Liver (tissue), 9 donors: ENCODE measurements around the gene PLEKHA8. TPM values are rescaled to one million over a fixed set of nuclear protein-coding genes. Genes with fewer than 3 reads are reported as not detected.

Source experiments
- DNase-seq: peaks from one replicate; pipeline ENCODE4 v3.0.0-alpha.2; 2017; ENCODE audit warnings: low spot score
- H3K27ac ChIP-seq, 2 donors: one replicate each; pipeline ENCODE4 v1.7.0; 2013; ENCODE audit warnings: inconsistent platforms in 2 of 2, low read length in 2 of 2, control low read depth in 1 of 2, low read depth in 1 of 2, mild to moderate bottlenecking in 1 of 2
- H3K27me3 ChIP-seq, 4 donors: one replicate each; pipeline versions ENCODE4 v1.6.1 to v1.7.0; 2013; ENCODE audit warnings: low read length in 3 of 4, inconsistent platforms in 1 of 4, mild to moderate bottlenecking in 1 of 4, moderate library complexity in 1 of 4; ENCODE audit not compliant: control insufficient read depth in 4 of 4, insufficient read depth in 4 of 4
- H3K36me3 ChIP-seq, 4 donors: one replicate each; pipeline versions ENCODE4 v1.6.1 to v1.7.0; 2013; ENCODE audit warnings: low read length in 3 of 4, mild to moderate bottlenecking in 3 of 4, low read depth in 1 of 4, moderate library complexity in 1 of 4; ENCODE audit not compliant: control insufficient read depth in 4 of 4, insufficient read depth in 3 of 4
- H3K4me1 ChIP-seq, 4 donors: one replicate each; pipeline versions ENCODE4 v1.6.1 to v1.7.0; 2013; ENCODE audit warnings: low read length in 3 of 4, mild to moderate bottlenecking in 3 of 4, moderate library complexity in 1 of 4; ENCODE audit not compliant: control insufficient read depth in 4 of 4, insufficient read depth in 4 of 4
- H3K4me3 ChIP-seq, 3 donors: one replicate each; pipeline versions ENCODE4 v1.6.1 to v1.7.0; 2013; ENCODE audit warnings: low read length in 3 of 3, control low read depth in 1 of 3, low read depth in 1 of 3, mild to moderate bottlenecking in 1 of 3
- H3K9ac ChIP-seq, 2 donors: one replicate each; pipeline ENCODE4 v1.7.0; 2013; ENCODE audit warnings: low read length in 2 of 2, mild to moderate bottlenecking in 2 of 2, moderate library complexity in 2 of 2, control low read depth in 1 of 2, low read depth in 1 of 2
- H3K9me3 ChIP-seq, 4 donors: one replicate each; pipeline versions ENCODE4 v1.6.1 to v1.7.0; 2013; ENCODE audit warnings: low read length in 3 of 4; ENCODE audit not compliant: control insufficient read depth in 4 of 4
- CTCF ChIP-seq: fragments of 150-350 bp; IDR thresholded peaks from 2 replicates; pipeline ENCODE4 v1.5.1; 2017; ENCODE audit warnings: improper control_type of control experiment, low read depth, low read length; ENCODE audit not compliant: missing input control
- EGR1 ChIP-seq, 2 donors: IDR thresholded peaks; 2 replicates each; pipeline ENCODE4 v1.6.1; 2016 to 2018; ENCODE audit warnings: antibody characterized with exemption in 2 of 2, low read depth in 2 of 2
- FOXA1 ChIP-seq: IDR thresholded peaks from 2 replicates; pipeline ENCODE4 v1.6.1; 2016; ENCODE audit warnings: antibody characterized with exemption
- FOXA2 ChIP-seq: IDR thresholded peaks from 2 replicates; pipeline ENCODE4 v1.6.1; 2016; ENCODE audit warnings: antibody characterized with exemption
- GABPA ChIP-seq, 2 donors: IDR thresholded peaks in 1 of 2; conservative IDR thresholded peaks in 1 of 2; 2 replicates each; pipeline ENCODE4 v1.6.1; 2016; ENCODE audit warnings: antibody characterized with exemption in 2 of 2, mild to moderate bottlenecking in 1 of 2, moderate library complexity in 1 of 2
- HNF4A ChIP-seq, 2 donors: conservative IDR thresholded peaks; 2 replicates each; pipeline ENCODE4 v1.6.1; 2016; ENCODE audit warnings: antibody characterized with exemption in 2 of 2, mild to moderate bottlenecking in 2 of 2
- HNF4G ChIP-seq: IDR thresholded peaks from 2 replicates; pipeline ENCODE4 v1.6.1; 2016; ENCODE audit warnings: antibody characterized with exemption
- JUND ChIP-seq, 2 donors: IDR thresholded peaks; 2 replicates each; pipeline ENCODE4 v1.6.1; 2016; ENCODE audit warnings: antibody characterized with exemption in 2 of 2
- MAX ChIP-seq: IDR thresholded peaks from 2 replicates; pipeline ENCODE4 v1.6.1; 2016; ENCODE audit warnings: antibody characterized with exemption
- NR2F2 ChIP-seq: IDR thresholded peaks from 2 replicates; pipeline ENCODE4 v1.6.1; 2016; ENCODE audit warnings: antibody characterized with exemption
- RAD21 ChIP-seq, 2 donors: IDR thresholded peaks; 2 replicates each; pipeline ENCODE4 v1.6.1; 2016; ENCODE audit warnings: antibody characterized with exemption in 2 of 2, mild to moderate bottlenecking in 2 of 2
- REST ChIP-seq: IDR thresholded peaks from 2 replicates; pipeline ENCODE4 v1.6.1; 2016; ENCODE audit warnings: antibody characterized with exemption, mild to moderate bottlenecking
- RXRA ChIP-seq, 2 donors: IDR thresholded peaks; 2 replicates each; pipeline ENCODE4 v1.6.1; 2017 to 2018; ENCODE audit warnings: antibody characterized with exemption in 2 of 2, mild to moderate bottlenecking in 1 of 2
- SP1 ChIP-seq: IDR thresholded peaks from 2 replicates; pipeline ENCODE4 v1.6.1; 2018; ENCODE audit warnings: antibody characterized with exemption, mild to moderate bottlenecking
- TAF1 ChIP-seq: conservative IDR thresholded peaks from 2 replicates; pipeline ENCODE4 v1.6.1; 2016; ENCODE audit warnings: antibody characterized with exemption, mild to moderate bottlenecking
- YY1 ChIP-seq: IDR thresholded peaks from 2 replicates; pipeline ENCODE4 v1.6.1; 2016; ENCODE audit warnings: antibody characterized with exemption, mild to moderate bottlenecking
- ZBTB33 ChIP-seq: IDR thresholded peaks from 2 replicates; pipeline ENCODE4 v1.6.1; 2016; ENCODE audit warnings: antibody characterized with exemption
- WGBS: extraction: QIAGEN DNeasy Blood & Tissue Kit; methylation state at CpG from one replicate; pipeline ENCODE4 v1.1.7; 2013; 5-methylcytosine and 5-hydroxymethylcytosine counted together
- polyA plus RNA-seq, 2 donors: library from polyadenylated mRNA; stranded (reverse) in 1 of 2; unstranded in 1 of 2; fragments of 200-250 nt in 1 of 2; fragments of >200 nt in 1 of 2; fragmentation: Nextera tagmentation in 1 of 2; extraction: Ambion mirVana in 1 of 2; gene quantifications; one replicate each; pipeline versions ENCODE4 v1.2.1 to v1.2.3, GENCODE V29; 2013 to 2015
- total RNA-seq, 2 donors: library from RNA; depleted of rRNA; stranded (reverse); fragments of >200 nt; gene quantifications; one replicate each; pipeline ENCODE4 v1.2.3, GENCODE V29; 2014
- donor health status: healthy.
- donor health status: healthy.
- donor health status: healthy.
- donor health status: healthy.
- donor health status: healthy.

PLEKHA8 gene
- total and polyA plus RNA-seq, 4 donors: 1.0 to 5.4 (median 2.4) TPM

GRCh38 chr7:30165590-30165989 is 137.4 kb downstream of the PLEKHA8 start:
- Histone ChIP-seq H3K27me3 (no peaks in the 10 kb centered on the region), H3K4me3 (no peak overlapping the region), H3K27ac (no peak overlapping the region), H3K36me3 (no peaks in the 10 kb centered on the region), H3K4me1 (peaks cover 0 to 13% (median 10%) of the 10 kb centered on the region in 4 donors), H3K9me3 (no peaks in the 10 kb centered on the region), H3K9ac (no peak overlapping the region)
- 60% methylated on average over 3 of the region's 3 CpGs for WGBS
- DNase-seq: no peak
- TF ChIP-seq SP1 (no peak), GABPA (IDR thresholded peaks at IDR 0.05 in 1 of 2, conservative IDR thresholded peaks at IDR 0.05 in 1 of 2) (no peak), JUND (IDR thresholded peaks at IDR 0.05) (no peak), ZBTB33 (no peak), YY1 (no peak), FOXA2 (no peak), NR2F2 (no peak), RAD21 (IDR thresholded peaks at IDR 0.05) (no peak), CTCF (no peak), RXRA (IDR thresholded peaks at IDR 0.05) (no peak), REST (no peak), EGR1 (IDR thresholded peaks at IDR 0.05; ENCODE audit: low read depth in 2 of 2) (no peak), MAX (no peak), HNF4G (no peak), HNF4A (conservative IDR thresholded peaks at IDR 0.05) (no peak), FOXA1 (no peak), TAF1 (no peak)
